ENCODE results near the gene ALG12.
A peak's percentile ranks its signal among the peaks of the same experiment; 100 is the strongest.

ALG12 gene

DNA sequence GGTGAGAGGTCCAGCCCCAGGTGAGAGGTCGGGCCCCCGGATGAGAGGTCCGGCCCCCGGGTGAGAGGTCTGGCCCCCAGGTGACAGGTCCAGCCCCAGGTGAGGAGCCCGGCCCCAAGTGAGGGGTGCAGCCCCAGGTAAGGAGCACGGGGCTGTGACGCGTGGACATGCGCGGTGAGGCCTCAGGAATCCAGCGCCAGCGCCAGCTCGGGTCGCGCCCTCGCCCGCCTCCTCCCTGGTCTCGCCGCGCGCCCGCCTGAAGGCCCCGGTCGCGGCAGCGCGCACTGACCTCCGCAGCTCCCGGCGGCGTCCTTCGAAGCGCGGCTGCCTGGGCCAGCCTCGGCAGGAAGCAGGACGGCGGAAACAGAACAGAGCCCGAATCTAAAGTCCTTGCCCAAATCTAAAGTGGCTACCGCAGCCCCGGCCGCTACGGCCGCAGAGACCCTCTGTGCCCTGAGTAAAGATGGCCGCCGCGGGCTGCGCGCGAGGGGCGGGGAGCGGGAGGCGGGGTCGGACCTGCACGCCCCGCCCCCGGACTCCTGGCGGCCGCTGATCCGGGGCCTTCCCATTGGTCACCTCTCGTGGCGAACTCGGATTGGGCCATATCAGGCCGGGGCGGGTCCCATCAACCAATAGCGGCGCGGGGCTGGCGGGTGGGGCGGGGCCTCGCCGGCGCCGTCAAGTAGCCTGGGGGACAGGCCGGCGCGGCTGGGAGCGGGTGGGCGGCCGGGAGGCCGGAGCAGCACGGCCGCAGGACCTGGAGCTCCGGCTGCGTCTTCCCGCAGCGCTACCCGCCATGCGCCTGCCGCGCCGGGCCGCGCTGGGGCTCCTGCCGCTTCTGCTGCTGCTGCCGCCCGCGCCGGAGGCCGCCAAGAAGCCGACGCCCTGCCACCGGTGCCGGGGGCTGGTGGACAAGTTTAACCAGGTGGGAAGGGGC is at the start of gene ALG12, which contains the start of gene CRELD2:
ALG12 (minus strand) TSS at position 465 of the 937 bp plus-strand sequence. CDS start 4,673 bp downstream, outside the sequence.
CRELD2 (plus strand) TSS at position 661 of the 937 bp plus-strand sequence; CDS start at position 797, 136 bp downstream.
- DNase-seq (ENCODE audit: low spot score): peak; percentile 98

DNA sequence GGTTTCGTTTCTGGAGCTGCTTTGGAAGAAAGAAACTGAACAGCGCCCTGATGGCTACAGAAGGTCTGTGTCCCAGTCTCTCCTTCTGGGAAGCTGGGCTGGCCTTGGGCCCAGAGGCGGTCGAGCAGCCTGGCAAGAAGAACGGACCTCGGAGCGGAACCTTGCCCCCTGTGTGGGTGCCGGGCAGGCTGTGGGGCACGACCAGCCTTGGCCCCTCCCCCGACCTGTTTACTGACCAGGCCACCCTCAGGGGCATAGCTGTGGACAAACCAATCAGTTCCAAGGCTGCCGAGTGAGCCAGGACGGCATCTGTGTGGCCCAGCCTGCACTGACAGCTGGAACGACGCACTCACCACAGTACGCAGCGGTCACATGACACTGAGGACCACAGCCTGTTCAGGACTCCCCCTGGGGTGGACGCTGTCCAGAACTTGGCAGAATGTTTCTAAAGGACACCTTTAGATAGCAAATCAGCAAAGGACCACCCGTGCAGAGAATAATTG is 49.5 kb upstream of the ALG12 start:
- DNase-seq (ENCODE audit: low spot score): no peak

DNA sequence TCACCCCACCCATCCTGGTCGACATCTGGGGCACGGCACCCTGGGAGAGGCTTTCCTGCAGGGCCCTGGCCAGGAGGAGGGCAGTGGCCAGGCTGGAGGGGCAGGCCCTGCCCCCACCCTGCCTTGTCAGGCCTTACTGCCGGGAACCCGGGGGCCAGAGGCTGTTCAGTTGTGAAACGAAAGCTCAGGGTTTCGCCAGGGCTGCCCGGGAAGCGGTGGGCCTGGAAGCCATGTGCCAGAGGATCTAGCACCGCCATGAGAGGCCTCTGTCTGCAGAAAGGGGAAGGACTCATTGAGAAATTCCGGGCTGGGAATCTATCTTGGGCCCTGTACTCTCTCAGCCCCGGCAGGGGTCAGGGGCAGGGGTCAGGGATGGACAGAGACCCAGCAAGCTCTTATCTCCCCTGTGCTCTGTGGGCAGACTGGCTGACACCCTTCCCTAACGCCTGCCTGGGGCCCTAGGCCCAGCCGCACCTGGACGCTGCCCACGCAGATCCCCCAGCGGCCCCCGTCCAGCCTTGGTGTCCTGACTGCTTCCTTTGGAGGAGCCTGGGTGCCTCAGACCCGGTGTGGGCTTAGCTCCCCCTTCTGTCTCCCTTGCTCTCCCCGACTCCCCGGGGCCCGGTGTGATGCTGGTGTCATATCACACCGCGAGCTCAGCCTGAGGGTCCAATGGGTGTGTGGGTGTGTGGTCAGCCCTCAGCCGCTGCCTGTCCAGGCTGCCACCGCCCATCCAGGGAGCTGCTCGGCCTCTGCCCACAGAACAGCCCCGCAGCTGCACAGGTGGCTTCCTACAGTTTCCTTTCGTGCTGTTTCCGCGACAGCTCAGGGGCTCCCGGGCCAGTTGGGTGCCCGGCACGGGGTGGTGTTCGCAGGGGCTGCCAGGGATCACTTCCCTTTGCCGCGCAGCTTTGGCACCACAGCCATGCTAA is 48.8 kb upstream of the ALG12 start:
- DNase-seq (ENCODE audit: low spot score): no peak

DNA sequence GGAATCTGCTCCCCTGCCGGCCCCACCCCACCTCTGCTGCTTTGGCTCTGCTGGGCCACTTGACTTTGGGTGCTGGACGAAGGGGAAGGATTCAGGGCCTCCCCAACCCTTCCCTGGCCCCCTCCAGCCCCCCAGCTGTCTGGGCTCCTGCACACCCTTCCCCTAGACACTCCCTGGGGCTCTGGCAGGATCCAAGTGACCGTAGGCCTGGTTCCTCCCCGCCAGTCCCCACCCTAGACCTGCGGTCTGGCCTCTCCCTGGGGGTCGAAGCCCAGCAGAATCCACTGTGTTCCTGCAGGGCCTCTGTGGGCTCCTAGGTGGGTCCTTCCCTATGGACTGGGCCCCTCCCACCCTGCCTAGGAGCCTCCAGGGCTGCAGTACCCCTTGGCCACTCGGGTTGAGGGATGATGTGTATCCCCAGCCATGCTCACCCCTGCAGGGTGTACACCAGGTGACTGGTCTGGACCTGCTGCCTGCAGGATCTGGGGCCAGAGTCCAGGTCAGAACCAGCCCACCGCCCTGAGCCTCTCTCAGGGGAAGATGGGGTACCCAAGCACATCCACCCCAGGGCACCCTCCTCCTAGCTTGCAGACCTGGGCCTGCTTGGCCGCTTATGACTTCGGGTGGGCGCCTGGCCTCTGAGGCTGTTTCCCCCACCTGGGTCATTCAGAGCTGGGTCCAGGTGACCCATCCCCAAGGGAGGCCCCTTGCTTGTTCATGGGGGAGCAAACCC is 48.0 kb upstream of the ALG12 start:
- DNase-seq (ENCODE audit: low spot score): no peak

DNA sequence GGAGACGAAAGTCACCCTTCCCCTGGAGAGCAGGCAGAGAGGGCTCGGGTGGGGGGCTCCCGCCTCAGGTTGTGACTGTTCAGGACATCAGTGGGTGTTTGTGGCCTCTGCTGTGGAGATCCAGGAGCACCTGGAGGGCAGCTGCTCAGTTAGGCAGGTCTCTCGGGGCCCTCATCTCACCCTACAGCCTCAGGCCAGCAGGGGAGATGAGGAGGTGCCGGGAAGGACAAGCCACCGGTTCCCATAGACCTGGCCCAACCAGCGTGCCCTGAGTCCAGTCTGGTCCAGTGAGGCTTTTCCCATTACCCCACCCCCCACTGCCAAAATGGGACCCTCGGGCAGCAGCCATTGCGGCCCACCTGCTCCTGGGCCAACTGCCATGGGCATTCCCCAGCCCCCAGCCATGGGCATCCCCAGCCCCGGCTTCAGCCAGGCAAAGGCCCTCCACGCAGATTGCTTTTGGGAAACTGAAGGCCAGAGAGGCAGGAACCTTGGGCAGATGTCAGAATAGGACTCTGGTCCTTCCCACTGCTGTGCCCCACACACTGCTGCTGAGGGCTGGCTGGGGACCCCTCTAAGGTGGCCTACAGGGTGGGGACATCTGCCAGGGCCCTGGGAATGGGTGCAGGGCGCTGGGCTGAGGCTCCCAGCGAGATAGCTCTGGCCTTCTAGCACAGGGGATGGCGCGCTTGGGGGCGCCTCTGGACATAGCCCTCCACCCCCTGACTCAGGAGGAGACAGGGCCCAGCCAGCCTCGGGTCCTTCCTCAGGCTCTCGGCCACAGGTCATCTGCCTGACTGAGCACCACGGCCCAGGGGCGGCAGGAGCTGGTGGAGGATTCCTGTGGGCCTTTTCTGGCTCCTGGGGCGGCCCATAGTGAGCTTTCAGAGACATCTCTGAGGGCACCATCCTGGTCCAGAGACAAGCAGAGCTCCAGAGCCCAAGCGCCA is 47.1 kb upstream of the ALG12 start:
- no peak for DNase-seq (ENCODE audit: low spot score)

DNA sequence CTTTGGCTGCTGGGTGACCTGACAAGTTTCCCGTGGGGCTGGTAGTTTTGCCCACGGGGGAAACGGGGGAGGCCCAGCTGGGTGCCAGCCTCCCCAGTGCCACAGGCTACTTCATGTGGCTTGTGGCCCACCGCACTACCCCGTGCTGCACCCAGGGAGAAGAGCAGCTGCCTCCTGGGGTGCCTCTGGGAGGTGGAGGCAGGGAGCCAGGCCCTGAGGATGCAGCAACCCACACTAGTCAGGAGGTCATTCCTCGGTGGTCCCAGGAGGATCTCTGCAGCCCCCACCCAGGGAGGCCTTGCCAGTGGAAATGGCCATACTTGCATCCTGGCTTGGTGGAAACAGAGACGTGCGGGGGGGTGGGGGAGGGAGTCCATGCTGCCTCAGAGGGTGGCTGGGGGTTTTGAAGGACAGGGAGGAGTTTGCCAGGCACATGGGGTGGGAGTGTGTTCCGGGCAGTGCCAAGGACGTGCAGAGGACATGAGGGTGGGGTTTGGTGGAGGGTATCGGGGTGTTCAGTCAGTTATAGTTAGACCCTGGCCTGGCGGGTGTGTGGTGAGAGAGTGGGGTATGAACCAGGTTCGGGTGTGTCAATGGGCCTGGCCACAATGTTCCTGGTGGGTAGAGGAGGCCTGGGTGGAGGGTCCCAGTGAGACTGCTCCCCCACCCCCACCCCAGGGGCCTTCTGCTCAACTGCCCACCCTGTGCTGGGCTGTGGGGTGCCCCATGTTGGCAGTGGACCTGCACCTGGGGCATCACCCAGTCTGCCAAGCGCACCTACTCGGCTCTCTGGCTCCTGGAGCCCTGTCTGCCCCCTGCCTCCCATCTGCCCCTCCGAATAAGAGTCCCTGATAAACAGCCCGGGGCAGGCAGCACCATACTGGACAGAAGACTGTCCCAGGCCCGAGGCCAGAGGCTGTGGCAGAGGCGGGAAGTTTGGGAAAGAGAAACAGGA is 46.2 kb upstream of the ALG12 start:
- no peak for DNase-seq (ENCODE audit: low spot score)

DNA sequence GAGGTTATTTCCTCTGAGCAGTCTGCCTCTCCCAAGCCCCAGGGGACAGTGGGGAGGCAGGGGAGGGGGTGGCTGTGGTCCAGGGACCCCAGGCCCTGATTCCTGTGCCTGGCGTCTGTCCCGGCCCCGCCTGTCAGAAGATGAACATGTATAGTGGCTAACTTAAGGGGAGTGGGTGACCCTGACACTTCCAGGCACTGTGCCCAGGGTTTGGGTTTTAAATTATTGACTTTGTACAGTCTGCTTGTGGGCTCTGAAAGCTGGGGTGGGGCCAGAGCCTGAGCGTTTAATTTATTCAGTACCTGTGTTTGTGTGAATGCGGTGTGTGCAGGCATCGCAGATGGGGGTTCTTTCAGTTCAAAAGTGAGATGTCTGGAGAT is 45.4 kb upstream of the ALG12 start:
- no peak for DNase-seq (ENCODE audit: low spot score)

DNA sequence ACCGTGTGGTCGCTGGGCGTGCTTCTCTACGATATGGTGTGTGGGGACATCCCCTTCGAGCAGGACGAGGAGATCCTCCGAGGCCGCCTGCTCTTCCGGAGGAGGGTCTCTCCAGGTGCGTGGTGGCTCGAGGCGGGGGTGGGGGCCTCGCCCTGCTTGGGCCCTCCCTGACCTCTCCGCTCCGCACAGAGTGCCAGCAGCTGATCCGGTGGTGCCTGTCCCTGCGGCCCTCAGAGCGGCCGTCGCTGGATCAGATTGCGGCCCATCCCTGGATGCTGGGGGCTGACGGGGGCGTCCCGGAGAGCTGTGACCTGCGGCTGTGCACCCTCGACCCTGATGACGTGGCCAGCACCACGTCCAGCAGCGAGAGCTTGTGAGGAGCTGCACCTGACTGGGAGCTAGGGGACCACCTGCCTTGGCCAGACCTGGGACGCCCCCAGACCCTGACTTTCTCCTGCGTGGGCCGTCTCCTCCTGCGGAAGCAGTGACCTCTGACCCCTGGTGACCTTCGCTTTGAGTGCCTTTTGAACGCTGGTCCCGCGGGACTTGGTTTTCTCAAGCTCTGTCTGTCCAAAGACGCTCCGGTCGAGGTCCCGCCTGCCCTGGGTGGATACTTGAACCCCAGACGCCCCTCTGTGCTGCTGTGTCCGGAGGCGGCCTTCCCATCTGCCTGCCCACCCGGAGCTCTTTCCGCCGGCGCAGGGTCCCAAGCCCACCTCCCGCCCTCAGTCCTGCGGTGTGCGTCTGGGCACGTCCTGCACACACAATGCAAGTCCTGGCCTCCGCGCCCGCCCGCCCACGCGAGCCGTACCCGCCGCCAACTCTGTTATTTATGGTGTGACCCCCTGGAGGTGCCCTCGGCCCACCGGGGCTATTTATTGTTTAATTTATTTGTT is 44.8 kb upstream of the ALG12 start:
- no peak for DNase-seq (ENCODE audit: low spot score)

DNA sequence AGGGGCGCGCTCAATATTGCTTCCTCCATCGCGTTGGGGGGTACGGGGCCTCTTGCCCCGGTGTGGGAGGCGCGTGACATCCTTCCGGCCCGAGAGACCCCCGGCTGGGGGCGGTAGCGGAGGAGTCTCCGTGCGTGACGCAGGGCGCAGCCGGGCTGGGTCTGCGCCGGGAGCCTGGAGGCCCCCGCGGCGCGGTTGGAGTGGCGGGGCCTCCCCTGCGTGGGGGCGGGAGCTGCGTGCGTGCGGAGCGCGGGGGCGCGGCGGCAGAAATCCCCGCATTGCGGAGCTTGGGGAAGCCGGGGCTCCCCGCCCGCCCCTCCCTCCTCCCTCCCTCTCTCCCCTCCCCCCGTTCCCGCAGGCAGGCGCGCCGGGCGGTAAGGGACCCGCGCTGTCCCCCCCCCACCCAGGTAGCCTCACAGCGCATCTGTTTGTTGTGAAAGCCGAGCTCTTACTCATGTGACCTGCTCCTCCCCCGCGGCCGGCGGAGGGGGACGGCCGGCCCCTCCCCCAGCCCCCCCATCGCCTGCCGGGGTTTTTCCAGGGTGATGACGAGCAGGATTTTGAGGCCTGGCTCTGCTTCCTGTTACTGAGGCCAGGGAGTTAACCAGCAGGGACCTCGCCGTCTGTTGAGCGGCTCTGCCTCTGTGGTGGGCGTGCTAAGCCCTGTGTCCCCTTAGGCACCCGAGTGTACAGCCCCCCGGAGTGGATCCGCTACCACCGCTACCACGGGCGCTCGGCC is 43.9 kb upstream of the ALG12 start:
- peak; percentile 73 for DNase-seq (ENCODE audit: low spot score)

DNA sequence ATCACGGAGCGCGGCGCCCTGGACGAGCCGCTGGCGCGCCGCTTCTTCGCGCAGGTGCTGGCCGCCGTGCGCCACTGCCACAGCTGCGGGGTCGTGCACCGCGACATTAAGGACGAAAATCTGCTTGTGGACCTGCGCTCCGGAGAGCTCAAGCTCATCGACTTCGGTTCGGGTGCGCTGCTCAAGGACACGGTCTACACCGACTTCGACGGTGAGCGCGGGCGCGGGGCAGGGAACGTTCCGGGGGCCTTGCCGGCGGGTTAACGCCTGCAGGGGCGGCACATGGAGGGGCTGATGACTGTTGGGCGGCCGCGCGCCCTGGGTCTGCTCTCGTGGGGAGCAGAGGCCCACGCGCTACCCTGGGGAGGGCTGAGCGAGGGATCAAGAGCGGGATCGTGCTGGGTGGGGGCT is 43.4 kb upstream of the ALG12 start:
- no peak for DNase-seq (ENCODE audit: low spot score)

DNA sequence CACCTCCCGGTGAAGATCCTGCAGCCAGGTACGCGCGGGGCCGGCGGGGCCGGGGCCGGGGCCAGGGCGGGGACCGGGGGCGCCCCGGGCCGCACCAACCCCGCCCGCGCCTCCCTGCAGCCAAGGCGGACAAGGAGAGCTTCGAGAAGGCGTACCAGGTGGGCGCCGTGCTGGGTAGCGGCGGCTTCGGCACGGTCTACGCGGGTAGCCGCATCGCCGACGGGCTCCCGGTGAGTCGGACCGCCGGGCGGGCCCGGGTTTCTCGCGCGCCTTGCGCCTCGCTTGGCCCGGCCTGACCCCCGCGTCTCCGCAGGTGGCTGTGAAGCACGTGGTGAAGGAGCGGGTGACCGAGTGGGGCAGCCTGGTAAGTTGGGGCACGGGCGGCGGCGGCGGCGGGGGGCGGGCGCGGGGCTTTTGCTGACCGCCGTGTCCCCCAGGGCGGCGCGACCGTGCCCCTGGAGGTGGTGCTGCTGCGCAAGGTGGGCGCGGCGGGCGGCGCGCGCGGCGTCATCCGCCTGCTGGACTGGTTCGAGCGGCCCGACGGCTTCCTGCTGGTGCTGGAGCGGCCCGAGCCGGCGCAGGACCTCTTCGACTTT is 42.9 kb upstream of the ALG12 start:
- DNase-seq (ENCODE audit: low spot score): no peak

DNA sequence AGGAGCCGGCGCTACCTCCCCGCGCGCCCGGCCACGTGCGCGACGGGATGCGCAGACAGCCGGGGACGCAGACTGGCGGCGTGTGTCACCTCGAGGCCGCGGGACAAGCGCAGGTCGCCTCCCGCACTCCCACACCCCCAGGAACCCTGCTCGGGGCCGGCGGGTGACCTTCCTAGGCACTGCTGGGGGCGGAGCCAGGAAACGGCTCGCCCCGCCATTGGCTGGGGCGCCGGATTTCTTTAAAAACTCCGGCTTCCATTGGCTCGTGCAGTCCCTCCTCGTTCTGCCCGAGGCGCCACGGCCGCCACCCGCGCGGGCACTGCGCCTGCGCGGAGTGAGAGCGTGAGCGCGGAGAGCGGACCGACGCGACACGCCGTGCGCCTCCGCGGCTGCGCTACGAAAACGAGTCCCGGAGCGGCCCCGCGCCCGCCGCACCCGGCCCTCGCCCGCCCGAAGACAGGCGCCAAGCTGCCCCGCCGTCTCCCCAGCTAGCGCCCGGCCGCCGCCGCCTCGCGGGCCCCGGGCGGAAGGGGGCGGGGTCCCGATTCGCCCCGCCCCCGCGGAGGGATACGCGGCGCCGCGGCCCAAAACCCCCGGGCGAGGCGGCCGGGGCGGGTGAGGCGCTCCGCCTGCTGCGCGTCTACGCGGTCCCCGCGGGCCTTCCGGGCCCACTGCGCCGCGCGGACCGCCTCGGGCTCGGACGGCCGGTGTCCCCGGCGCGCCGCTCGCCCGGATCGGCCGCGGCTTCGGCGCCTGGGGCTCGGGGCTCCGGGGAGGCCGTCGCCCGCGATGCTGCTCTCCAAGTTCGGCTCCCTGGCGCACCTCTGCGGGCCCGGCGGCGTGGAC is 42.1 kb upstream of the ALG12 start, which contains the start of gene PIM3:
PIM3 (plus strand) TSS at position 614 of the 846 bp plus-strand sequence; CDS start at position 790, 176 bp downstream.
- DNase-seq (ENCODE audit: low spot score): peak; percentile 96

DNA sequence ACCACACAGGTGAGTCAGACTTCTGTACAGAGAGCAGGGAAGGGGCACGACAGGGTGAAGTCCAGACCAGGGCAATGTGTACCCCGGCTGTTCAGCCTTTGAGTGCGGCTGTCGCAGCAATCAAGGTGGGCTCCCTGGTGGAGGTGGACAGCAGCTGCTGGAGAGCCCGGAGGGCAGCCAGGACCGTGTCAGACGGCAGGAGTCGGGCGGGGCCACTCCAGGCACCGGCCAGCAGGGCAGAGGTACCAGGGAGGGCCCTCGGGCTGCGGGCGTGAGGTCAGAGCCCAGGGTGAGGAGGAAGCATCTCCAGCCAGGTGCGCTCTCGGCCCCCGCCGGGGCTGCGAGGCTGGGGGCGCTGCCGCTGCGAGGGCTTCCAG is 41.5 kb upstream of the ALG12 start:
- peak; percentile 64 for DNase-seq (ENCODE audit: low spot score)

DNA sequence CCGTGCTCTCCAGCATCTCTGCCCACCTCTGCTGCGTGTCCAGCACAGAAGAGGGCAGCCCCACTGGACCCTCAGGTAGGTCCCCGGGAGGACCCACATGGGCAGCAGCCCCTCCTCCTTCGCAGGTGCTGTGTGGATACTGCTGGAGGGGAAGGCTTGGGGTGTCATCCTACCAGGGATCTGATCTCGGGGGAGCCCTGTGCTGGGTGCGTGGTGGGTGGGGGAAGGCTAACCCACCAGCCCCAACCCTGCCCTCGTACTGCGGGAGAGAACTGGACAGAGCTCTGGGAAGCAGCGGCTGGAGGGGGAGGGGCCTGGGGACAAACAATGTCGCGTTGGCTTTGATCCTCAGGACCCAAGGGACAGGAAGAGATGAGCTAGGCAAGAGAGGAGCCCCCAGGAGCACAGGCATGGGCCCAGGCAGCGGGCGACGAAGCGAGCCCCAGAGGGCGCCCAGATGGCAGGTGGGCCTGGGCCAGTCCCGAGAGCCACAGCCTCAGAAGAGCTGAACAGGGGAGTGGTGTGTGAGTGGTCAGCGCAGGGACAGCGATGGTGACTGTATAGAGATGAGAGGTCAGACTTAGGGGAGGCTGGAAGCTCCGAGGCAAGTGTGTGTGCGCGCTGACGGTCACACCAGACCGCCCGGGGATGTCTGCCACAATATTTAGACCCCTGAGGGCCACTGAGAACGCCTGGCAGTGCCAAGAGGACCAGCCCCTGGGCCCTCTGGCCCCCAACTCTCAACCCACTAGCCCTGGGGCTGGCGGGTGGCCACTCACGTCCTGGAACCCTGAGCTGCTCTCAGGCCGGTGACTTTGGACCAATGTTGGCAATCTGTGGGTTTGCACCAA is 40.9 kb upstream of the ALG12 start:
- no peak for DNase-seq (ENCODE audit: low spot score)

DNA sequence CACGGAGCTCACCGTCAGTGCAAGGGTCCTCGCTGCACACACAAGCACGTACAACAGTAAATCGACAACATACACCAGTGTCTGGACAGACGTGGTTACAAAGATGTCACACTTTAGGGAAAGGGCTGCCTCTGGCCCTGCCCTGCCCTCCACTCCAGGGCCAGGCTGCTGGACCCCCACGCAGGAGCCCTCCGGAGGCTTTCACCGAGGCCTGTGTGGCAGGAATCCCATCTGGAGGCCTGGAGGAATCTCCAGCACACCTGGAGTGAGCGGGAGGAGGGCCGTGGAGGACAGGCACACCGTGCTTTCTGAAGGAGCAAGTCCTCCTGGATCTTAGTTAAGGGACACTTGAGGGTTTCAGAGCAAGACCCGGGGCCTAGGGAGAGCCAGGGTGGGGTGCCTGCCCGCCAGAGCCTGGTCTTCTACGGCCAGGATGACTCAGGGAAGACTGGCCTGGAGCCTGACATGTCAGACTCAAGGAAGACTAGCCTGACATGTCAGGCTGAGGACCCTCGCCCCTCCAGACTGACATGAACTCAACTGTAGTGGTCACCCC is 40.2 kb upstream of the ALG12 start:
- no peak for DNase-seq (ENCODE audit: low spot score)

Measured in LoVo (cell line).